Middle frontal gyrus (tissue), 1 donor: ENCODE measurements around the gene PAIP1.
"Not testable (repeated sequence)": the region's sequence is repeated elsewhere in the genome, so short reads cannot be mapped to it uniquely, and the experiment has no call there.

Experiments used
- DNase-seq: peaks from one replicate; pipeline ENCODE4 v3.0.0-alpha.2; 2015; ENCODE audit warnings: low spot score; ENCODE audit errors: extremely low spot score

PAIP1 gene

DNA sequence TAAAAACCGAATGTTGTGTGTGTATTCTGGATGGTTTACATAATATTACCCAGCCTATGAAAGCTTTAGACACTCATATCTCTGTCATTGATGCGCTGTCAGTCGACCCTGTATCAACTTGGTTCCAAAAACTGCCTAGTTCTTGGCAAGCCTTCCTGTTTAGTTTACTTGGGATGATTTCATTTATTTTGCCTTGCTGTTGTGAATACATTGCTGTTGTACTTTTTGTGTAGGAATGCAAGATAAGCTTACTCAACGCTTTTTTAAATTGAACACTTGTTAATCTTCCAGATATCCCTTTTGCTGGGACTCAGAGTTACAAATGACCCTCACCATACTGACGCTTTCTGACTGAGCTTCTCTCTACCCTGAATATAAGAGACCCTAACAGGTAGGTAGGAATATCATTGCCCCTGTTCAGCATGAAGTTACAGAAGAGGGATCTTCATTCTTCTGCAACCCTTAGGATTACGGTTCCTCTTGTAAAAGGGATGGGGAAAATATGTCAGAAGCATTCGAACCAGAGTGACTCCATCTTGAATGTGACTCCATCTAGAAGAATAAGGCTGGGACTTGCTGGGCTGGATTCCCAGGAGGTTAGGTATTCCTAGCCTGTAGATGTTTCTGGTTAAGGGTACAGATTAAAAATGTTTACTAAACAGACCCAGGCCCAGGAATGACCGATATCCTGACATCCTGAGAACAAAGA, 13.7 kb upstream of the PAIP1 start:
- DNase-seq, result no peak

DNA sequence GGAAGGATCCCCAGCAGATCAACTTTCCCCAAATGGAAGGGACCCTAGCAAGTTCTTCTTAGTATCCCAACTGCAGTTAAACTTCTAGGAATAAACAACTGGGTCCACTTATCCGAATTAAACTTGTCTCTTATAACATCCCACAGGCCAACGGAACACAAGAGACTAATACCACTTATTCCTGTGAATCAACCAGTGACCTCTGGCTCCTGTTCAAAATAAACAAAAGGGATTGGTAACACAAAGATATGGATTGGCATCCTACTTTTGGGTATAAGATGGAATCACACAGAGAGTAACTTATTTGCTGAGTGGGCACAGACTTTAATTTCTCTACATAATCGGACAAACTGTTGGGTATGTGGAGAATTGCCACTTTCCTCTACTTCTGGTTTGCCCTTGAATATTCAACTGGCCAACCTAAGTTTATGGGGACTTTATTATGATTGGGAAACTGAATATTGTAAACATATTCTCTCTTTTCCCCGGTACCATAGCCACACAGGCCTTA, 12.4 kb upstream of the PAIP1 start:
- no peak for DNase-seq

DNA sequence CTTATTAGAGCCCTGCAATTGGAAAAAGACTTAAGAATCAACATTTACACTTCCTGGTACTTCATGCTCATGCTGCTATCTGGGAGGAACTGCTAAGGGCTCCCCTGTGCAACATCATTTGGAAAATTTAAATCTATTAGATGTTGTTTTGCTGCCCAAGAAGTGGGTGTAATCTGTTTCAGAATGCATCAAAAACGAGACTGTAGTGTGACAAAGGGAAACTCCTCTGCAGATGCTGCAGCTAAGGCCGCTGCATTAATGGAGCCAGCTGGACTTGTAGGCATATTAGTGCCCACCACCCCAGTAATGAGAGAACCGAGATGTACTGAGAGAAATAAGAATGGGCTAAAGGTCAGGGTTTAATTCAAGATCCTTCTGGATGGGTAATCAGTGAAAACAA, 11.1 kb upstream of the PAIP1 start:
- DNase-seq, result no peak

DNA sequence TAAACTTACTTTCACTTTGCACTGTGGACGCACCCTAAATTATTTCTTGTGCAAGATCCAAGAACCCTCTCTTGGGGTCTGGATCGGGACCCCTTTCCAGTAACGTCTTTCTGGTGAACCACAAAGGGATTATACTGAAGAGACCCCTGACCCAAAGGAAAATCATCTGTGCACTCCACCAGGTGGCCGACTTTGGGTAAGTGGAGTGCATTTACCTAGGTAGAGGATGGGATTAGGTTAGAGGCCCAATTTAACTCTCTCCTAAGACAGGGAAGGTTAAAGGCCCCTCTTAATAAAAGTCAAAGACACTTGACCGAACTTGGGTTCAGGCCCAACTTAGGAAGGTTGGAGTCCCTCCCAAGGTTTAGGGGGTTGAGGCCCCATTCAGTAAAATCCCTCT, 8.2 kb upstream of the PAIP1 start:
- no peak for DNase-seq

DNA sequence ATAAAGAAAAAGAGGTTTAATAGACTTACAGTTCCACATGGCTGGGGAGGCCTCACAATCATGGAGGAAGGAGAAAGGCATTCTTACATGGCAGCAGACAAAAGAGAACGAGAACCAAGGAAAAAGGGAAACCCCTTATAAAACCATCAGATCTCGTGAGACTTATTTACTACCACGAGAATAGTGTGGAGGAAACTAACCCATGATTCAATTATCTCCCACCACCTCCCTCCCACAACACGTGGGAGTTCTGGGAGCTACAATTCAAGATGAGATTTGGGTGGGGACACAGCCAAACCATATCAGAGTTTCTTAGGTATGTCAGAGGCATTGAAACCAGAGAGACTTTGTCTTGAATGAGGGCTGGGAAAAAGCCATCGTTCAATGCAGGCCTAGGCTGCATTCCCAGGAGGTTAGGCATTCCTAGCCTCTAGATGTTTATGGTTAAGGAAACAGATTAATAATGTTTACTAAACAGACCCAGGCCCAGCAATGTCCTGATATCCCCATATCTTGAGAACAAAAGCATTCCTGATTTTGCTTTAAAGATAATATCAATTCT, 7.5 kb upstream of the PAIP1 start:
- DNase-seq, result no peak

DNA sequence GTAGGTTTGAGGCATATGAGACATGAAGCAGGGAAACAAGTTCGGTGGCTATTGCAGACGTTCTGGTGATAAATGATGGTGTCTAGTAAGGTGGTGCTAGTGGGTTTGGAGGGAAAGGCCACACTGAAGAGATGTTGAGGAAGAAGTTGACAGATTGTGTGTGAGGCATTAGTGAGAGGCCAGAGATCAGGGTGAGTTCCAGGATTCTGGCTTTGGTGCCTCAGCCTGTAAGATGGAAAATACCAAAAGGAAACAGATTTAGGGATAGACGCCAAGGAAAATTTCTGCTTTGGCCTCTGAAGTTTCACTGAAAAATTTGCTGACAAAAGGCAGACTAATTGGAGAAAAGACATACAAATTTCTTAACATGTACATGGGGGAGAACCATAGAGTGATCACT, 6.4 kb upstream of the PAIP1 start:
- DNase-seq, result no peak

DNA sequence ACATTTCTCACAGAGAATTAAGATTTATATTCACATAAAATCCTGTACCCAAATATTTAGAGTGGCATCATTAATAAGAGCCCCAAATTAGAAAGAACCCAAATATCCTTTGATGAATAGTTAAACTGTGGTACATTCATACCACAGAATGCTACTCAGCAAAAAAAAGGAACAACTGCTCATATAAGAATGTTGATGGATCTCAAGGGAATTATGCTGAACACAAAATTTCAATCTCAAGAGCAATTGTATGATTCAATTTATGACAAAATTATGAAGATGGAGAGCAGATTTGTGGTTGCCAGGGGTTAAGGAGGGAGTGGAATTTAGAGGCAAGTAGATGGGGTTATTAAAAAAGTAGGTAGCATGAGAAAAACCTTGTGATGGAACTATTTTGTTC, 4.5 kb upstream of the PAIP1 start:
- DNase-seq, result no peak

DNA sequence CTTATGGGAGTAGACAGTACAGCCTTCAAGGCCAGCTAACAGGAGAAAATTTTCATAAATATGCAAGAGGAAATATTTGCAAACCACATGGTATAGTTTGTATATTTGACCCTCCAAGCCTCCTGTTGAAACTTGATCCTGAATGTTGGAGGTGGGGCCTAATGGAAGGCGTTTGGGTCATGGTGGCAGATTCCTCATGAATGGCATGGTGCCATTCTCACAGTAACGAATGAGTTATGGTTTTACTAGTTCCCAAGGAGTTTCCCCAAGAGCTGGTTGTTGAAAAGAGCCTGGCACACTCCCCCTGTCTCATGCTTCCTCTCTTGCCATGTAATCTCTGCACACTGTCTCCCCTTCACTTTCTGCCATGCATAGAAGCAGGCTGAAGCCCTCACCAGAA, 3.3 kb upstream of the PAIP1 start:
- no peak for DNase-seq

DNA sequence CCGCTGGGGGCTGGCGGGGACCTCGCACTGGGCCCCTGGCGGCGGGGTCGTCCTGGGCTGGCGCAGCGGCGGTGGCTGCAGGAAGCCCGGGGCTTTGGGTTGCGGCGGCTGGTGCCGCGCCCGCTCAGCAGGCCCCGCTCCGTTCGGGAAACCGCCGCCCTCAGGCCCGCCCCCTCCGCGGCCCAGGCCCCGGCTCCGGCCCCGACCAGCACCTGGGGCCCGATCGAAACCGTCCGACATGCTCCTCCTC, 345 bp downstream of the PAIP1 start:
- DNase-seq, result not testable (repeated sequence)

DNA sequence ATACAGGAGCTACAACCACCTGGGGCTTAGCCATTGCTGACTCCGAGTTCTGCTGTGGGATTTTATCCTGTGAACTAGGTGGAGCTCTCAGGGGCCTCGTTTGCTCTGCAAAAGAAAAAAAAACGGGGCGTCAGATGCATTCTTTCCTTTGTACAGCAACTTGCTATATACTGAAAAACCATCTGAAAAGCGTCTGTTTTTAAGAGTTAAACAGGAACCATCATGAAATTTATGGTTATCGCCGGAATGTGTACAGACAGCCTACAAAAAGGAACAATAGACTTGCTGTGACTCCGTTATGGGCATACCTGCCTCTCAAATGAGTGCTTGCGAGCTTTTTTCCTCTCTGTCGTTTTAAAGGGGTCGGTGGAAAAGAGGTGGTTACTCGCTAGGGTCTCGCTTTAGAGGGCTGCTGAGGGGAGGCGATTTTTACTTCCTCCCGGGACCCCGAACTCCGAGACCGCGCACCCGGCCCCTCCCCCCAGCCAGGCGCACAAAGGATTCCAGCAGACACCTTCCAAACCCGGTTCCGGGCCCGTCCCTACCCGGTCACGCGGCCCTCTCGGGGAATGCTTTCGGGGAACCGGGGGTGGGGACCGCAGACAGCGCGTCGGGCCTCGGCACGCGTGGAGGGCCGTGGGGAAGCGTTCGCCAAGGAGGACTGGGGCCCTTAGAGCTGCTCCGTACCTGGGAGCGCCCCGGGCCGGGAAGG, 826 bp downstream of the PAIP1 start:
- no peak for DNase-seq

DNA sequence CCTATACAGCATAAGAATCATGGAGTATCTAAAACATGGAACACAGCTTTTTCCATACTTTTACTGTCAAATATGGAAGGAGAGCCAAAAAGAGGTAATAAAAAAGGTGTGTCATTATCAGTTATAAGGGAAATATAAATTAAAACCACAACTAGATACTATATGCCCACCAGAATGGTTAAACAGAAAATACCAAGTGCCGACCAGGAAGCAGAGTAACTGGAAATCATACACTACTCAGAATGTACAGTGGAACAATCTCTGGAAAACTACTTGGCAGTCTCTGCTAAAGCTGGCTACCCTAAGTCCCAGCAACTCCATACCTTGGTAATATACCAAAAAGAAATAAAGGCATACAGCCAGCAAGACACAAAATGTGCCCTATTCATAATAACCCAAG, 2.4 kb downstream of the PAIP1 start:
- no peak for DNase-seq

DNA sequence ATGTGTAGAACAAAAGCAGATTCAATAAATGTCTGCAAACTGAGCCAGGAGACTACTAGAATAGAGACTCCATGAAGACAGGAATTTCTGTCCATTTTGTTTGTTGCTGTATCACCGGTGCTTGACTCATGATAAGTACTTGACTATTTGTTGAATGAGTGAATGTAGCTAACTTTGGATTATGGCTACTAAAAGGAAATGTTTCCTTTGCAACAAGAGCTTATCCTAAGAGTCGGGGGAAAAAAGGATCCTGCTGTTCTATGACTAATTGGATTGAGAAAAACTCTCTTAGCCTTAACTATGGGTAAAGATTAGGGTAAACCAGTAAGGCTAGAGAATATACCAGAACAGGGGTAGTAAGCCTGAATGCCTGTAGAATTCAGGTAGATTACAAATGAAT, 3.5 kb downstream of the PAIP1 start:
- no peak for DNase-seq

DNA sequence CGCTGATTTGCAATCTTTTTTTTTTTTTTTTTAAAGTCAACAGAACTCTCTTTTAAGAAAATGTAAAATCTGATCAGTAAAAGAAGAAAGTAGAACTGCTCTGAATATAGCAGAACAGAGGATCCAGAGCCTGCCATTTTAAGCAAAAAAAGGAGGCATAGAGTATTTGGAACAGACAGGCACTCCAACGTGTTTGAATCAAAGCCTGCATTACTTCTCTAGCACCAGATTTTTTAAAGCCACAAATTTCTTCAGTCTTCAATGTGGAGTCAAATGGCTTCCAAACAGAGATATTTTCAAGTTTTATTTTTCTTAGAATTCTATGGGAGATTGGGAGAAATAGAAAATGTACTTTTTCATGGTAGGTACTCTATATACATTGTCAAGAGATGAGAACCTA, 5.1 kb downstream of the PAIP1 start:
- DNase-seq, result no peak

DNA sequence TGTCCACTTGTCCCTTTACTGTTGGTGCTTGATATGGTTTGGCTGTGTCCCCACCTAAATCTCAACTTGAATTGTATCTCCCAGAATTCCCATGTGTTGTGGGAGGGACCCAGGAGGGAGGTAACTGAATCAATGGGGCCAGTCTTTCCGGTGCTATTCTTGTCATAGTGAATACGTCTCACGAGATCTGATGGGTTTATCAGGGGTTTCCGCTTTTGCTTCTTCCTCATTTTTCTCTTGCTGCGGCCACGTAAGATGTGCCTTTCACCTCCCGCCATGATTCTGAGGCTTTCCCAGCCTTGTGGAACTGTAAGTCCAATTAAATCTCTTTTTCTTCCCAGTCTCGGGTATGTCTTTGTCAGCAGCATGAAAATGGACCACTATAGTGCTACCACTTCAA, 7.6 kb downstream of the PAIP1 start:
- DNase-seq, result not testable (repeated sequence)

DNA sequence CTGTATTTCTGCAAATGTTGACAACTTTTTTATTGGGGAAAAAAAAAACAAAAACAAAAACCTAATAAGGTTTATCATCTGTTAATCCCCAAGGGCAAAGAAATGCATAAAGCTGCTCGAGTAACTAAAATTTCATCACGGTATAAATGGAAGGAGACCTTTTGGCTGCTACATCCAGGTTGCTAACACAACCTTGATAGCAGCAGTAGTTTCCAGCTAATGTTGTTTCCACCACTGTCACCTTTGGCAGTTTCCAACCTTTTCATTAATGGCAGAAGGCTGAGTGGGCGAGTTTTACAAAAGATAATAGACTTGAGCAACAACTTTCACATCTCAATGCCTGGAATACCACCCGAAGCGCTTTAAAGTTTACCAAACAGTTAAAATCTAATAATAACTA, 8.5 kb downstream of the PAIP1 start:
- no peak for DNase-seq

DNA sequence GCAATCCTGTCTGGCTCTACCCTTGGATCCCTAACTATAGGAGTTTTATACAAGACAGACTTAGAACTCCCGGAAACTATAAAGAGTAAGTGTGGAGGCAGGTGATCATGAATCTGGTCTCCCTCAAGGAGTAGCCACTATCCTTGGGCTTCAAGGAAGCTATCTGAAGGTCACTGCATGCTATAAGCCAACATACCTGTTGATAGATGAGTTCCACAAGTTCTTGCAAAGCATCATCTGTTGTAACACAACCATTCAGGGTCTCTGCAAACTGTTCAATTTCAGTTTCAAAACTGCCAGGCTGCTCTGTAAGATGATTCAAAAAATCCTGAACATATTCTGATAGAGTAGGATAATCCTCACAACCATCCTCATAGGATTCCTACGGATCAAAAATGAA, 9.3 kb downstream of the PAIP1 start:
- DNase-seq, result no peak

DNA sequence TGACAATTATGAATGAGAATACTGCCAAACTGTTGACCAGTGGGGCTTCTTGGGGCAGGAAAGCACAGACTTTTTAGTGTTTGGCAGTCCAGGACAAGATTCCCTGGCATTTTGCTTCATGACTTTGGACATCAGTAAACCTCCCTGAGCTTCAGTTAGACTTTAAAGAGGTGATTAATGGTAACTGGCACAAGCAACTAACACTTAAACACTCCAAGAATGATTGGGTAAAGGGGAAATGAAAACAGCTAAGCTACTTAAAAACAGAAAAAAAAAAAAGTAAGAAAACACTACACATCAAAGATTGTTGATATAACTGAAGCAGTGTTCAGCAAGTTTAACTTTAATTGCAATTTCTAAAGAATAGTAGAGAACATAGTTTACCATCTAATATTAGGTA, 13.4 kb downstream of the PAIP1 start:
- no peak for DNase-seq

DNA sequence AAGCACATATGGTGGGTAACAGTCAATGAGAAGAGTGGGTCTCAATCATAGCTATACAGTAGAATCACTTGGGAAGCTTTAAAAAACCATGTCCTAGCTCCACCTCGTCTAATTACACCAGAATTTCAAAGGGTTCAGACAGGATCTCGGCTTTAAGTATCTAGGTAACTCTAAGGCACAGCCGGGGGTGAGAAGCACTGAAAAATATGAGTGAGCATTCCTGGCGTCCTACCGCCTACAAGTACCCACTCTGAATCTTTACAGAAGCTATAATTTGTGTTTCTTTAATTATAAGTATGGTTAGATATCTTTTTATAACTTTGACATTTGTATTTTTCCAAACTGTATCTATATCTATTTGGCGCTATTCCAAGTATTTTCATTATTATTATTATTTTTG, 16.1 kb downstream of the PAIP1 start:
- no peak for DNase-seq

DNA sequence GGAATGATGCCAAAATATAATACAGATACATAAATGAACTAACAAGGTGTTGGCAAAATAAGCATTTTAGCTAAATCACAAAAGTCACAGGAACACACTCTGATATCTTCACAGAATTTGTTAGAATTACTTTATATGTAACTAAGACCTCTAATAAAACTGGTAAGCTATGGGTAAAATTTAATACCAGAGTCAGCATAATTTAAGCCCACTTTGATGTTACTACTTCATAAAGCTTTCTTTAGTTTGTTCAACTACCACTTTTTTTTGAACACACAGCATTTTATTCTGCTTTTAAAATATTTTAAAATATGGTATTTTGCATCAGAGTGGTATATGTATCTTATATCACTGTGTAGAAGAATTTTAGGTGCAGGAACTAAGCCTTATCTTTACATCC, 19.9 kb downstream of the PAIP1 start:
- DNase-seq, result no peak

DNA sequence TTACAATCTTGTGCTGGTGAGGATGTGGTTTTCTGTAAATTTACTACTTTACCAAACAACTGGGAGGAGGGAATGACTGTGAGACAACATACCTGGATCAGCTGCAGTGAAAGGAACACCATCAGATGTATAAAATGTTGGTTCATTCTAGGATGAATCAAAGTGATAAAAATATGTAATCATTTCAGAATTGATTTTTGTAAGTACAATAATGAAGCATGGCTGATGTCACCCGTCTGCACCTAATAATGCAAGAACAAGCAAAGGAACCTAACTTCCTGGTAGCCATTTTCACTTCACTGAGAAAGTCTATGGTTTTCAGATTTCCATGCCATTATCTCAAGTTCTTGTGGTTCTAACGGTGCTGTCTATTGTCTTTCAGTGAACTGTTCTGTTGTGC, 23.2 kb downstream of the PAIP1 start:
- no peak for DNase-seq

DNA sequence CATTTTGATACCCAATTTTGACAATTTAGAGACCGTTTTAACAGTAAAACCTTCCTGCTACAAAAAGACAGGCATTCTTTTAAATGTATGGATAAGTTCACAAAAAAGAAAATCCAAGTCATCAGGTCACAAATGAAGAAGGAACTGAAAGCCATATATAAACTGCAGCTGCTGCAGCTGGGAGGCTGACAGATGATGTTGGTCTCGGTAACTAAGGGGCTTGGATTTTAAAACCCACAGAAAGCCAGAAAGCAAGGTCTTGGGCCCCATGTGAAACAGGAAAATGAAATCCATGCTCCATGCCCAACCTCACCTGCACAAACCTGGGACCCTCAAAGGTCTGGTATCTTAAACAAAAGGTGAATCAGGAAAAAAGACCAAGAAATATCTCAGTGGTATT, 26.2 kb downstream of the PAIP1 start:
- no peak for DNase-seq

DNA sequence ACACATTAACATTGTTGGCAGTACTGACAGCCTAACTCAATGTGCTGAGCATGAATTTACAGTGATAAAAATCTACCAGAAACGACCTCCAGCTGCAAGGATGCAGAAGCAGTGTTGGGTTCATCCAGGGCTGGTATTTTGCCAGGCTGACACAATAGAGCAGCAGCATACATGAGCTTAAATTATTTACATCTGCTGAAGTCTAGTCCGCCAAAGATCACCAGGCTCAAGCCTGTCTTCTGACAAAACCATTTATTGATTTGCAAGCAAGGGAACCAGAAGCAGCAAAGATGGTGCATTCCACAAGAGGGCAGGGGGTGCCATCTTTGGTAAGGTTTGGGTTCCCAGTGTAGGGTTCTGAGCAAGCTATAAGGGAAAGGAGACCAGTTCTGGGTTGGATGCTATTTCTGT, 33.2 kb downstream of the PAIP1 start:
- DNase-seq, result no peak

DNA sequence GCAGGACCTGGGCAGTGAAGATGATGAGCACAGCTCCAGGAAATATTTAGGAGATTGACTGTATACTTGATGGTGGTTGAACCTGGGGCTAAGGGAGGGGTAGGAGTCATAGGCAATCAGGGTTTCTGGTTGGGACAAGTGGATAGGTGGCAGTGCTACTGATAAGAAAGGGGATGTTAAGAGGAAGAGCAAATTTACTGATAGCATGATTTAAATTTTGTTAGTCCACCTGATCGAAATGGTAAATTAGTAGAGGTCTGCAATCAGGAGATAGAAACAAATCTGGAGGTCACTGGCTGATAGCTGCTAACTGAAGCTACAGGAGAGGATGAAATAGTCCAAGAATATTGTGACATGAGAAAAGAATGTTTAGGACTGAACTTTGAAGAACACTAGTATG, 36.3 kb downstream of the PAIP1 start:
- DNase-seq, result no peak
